Activated T-cell treated with anti-CD3 and anti-CD28 coated beads for 24 hours (primary cell): ENCODE measurements around the gene RAP1GAP2.
A peak's percentile ranks its signal among the peaks of the same experiment; 100 is the strongest.
"Not testable (repeated sequence)": the region's sequence is repeated elsewhere in the genome, so short reads cannot be mapped to it uniquely, and the experiment has no call there.

ENCODE experiments used
- DNase-seq: peaks from one replicate; pipeline ENCODE4 v3.0.0-alpha.2; 2020; ENCODE audit warnings: low read depth

Gene RAP1GAP2

GRCh38 chr17:3043737-3044365 is 247.6 kb downstream of the RAP1GAP2 start:
- no peak for DNase-seq

GRCh38 chr17:3046753-3047152 is 250.5 kb downstream of the RAP1GAP2 start:
- no peak for DNase-seq

GRCh38 chr17:3048727-3049471 is 252.7 kb downstream of the RAP1GAP2 start:
- peak; percentile 91 for DNase-seq

GRCh38 chr17:3049705-3050295 is 253.6 kb downstream of the RAP1GAP2 start:
- no peak for DNase-seq

- not testable (repeated sequence) for DNase-seq
These were observed 258.6 kb downstream of the RAP1GAP2 start for GRCh38 chr17:3054868-3055267.

- DNase-seq = not testable (repeated sequence)
These were observed 266.7 kb downstream of the RAP1GAP2 start for GRCh38 chr17:3062824-3063377.

- not testable (repeated sequence) for DNase-seq
These were observed 267.3 kb downstream of the RAP1GAP2 start, which contains the start of gene OR1D5 for GRCh38 chr17:3063507-3063906. Gene OR1D5 (minus strand): TSS chr17:3063607. CDS start chr17:3063607, 0 bp downstream.

GRCh38 chr17:3065192-3065591 is 269.0 kb downstream of the RAP1GAP2 start:
- DNase-seq = not testable (repeated sequence)

- DNase-seq = not testable (repeated sequence)
These were observed 277.6 kb downstream of the RAP1GAP2 start for GRCh38 chr17:3073850-3074249.
